ENCODE results near the gene AAK1.

GRCh38 chr2:69567157-69567908 is 76.2 kb downstream of the AAK1 start:
- TF ChIP-seq EZH2 (IDR thresholded peaks at IDR 0.05; ENCODE audit: low read length) (no peak), CTCF (optimal IDR thresholded peaks at IDR 0.05 in 1 of 3, IDR thresholded peaks at IDR 0.05 in 1 of 3, conservative IDR thresholded peaks at IDR 0.05 in 1 of 3; ENCODE audit: extremely low read depth in 1 of 3, insufficient read depth in 2 of 3, low read length in 3 of 3) (no peak)

Measured in keratinocyte (primary cell).